Cardiac muscle cell (in vitro differentiated cells and primary cell): ENCODE measurements around the gene SIGLEC9. TPM values are rescaled to one million over a fixed set of nuclear protein-coding genes. Genes with fewer than 3 reads are reported as not detected.

Experiments
- DNase-seq, 2 donors: peaks; one replicate each; pipeline versions ENCODE4 v3.0.0 to v3.0.0-alpha.2; 2010 to 2017; ENCODE audit warnings: low read depth in 1 of 2, low spot score in 1 of 2
- H3K27ac ChIP-seq: fragments of 200-600 bp; sonication (generic); 2 replicates; pipeline ENCODE4 v1.5.1; 2016
- H3K27me3 ChIP-seq: fragments of 200-600 bp; sonication (generic); 2 replicates; pipeline ENCODE4 v1.6.0; 2016; ENCODE audit warnings: control low read depth
- H3K36me3 ChIP-seq: fragments of 200-600 bp; sonication (generic); 2 replicates; pipeline ENCODE4 v1.5.1; 2016; ENCODE audit warnings: control low read depth
- H3K4me1 ChIP-seq: fragments of 200-600 bp; sonication (generic); 2 replicates; pipeline ENCODE4 v1.8.1; 2017; ENCODE audit warnings: low read depth, mild to moderate bottlenecking, mixed run types
- H3K4me3 ChIP-seq: fragments of 200-600 bp; sonication (generic); 2 replicates; pipeline ENCODE4 v1.5.1; 2016; ENCODE audit warnings: mild to moderate bottlenecking
- H3K9me3 ChIP-seq: fragments of 200-600 bp; sonication (generic); 2 replicates; pipeline ENCODE4 v1.5.1; 2017; ENCODE audit warnings: low read depth, mild to moderate bottlenecking, control low read depth
- polyA plus RNA-seq: library from polyadenylated mRNA; unstranded; fragments of >200 nt; fragmentation: Nextera tagmentation; extraction: Ambion mirVana; gene quantifications from 2 replicates; pipeline ENCODE4 v1.2.1, GENCODE V29; 2016
- total RNA-seq: library from RNA; depleted of rRNA; stranded (reverse); fragments of >200 nt; gene quantifications from 2 replicates; pipeline ENCODE4 v1.2.3, GENCODE V29; 2016
- TF ChIP-seq, protein P1 (sequence below): IDR thresholded peaks from 2 replicates; pipeline ENCODE4 v1.5.1; 2012; ENCODE audit warnings: low read depth, mild to moderate bottlenecking, low read length

Gene SIGLEC9
- total and polyA plus RNA-seq, 2 experiments from 2014 or later = not detected

DNA sequence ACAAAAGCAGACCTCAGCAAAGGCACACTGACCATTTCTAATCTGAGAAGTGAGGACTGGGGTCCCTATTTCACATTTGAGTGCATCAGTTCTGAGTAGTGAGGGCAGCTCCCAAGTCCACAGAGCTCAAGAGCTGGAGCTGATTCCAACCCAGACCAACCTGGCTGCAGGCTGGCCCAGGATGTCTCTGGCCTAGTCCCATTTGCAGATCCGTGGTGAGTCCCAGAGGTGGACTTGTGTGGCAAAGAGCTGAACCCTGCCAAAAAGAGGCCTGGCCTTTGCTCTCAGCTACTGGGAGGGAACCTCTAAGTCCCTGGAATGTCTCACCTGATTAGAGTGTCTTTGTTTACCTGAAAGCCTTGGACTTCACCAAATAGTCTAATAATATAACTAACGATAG is 32.0 kb downstream of the SIGLEC9 start:
- TF ChIP-seq, protein P1, sequence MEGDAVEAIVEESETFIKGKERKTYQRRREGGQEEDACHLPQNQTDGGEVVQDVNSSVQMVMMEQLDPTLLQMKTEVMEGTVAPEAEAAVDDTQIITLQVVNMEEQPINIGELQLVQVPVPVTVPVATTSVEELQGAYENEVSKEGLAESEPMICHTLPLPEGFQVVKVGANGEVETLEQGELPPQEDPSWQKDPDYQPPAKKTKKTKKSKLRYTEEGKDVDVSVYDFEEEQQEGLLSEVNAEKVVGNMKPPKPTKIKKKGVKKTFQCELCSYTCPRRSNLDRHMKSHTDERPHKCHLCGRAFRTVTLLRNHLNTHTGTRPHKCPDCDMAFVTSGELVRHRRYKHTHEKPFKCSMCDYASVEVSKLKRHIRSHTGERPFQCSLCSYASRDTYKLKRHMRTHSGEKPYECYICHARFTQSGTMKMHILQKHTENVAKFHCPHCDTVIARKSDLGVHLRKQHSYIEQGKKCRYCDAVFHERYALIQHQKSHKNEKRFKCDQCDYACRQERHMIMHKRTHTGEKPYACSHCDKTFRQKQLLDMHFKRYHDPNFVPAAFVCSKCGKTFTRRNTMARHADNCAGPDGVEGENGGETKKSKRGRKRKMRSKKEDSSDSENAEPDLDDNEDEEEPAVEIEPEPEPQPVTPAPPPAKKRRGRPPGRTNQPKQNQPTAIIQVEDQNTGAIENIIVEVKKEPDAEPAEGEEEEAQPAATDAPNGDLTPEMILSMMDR = no peak
- no peaks in the 10 kb centered on the region for H3K27me3 ChIP-seq
- DNase-seq = no peak
- H3K36me3 ChIP-seq = no peaks in the 10 kb centered on the region
- H3K4me3 ChIP-seq = no peak overlapping the region
- H3K4me1 ChIP-seq = no peaks in the 10 kb centered on the region
- no peak overlapping the region for H3K27ac ChIP-seq
- no peaks in the 10 kb centered on the region for H3K9me3 ChIP-seq

DNA sequence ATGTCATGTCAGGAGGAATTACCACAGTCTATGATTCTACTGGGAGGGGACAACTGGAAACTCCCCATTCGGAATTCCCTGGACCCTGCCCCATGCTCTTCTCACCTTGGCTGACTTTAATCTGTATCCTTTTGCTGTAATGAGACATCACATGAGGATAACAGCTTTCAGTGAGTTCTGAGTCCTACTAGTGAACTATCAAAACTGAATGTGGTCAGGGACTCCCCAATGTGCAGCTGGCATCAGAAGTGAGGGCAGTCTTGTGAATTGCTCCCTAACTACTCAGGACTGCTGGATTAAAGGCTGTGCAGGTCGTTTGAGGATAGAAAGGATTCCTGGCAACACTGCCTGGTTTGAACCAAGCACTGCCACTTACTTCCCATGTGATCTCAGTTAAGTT is 32.6 kb downstream of the SIGLEC9 start:
- TF ChIP-seq, protein P1 = no peak
- Histone ChIP-seq H3K4me3 (no peak overlapping the region), H3K9me3 (no peaks in the 10 kb centered on the region), H3K27ac (no peak overlapping the region), H3K4me1 (no peaks in the 10 kb centered on the region), H3K27me3 (no peaks in the 10 kb centered on the region), H3K36me3 (no peaks in the 10 kb centered on the region)
- DNase-seq = no peak

DNA sequence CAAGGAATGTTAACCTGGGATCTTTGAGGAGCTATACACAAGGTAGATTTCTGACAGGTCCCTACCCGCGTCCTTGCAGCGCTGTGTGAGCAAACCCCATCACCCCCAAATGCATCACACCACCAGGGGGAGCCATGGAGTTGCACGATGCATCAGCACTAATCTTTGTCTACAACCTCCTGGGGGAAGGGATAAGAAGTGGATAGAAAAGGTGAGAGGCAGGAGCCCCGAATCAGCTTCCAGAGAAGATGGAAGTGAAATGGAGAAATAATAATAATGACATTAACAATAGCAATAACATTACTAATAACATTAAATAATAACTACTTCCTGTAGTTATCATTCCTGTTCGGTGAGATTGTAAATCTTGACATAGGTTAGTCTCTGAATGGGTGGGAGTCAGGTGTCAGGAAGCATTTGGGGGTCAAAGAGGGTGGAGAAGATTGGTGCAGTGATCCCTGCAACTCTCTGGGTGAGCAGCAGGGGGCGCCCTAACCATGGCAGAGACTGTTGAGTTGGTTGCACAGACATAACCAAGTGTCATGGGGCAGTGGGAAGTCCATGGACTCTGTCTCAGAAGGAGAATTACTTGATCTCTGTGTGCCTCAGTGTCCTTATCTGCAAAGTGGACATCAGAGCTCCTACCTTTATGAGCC is 33.9 kb downstream of the SIGLEC9 start:
- TF ChIP-seq, protein P1 = peak; percentile 68
- no peaks in the 10 kb centered on the region for H3K27me3 ChIP-seq
- H3K27ac ChIP-seq = no peak overlapping the region
- no peaks in the 10 kb centered on the region for H3K4me1 ChIP-seq
- DNase-seq = peak; percentile 47
- no peaks in the 10 kb centered on the region for H3K9me3 ChIP-seq
- no peak overlapping the region for H3K4me3 ChIP-seq
- no peaks in the 10 kb centered on the region for H3K36me3 ChIP-seq

DNA sequence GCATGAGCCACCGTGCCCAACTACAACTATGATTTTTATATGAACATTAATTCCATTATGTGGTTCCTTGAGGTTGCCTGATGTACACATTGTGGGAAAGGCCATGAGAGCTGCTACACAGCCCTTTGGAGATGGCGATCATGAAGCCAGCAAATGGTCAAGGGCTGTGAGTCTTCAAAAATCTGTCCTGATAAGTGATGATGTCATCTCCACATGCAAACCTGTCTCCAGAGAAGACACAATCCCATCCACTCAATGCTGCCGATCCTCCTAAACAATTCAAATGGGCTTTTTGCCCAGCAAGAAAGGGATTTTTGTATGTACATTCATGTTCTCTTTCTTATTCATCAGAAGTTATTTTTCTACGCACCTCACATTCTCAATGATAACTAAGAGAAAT is 35.0 kb downstream of the SIGLEC9 start:
- no peaks in the 10 kb centered on the region for H3K27me3 ChIP-seq
- H3K27ac ChIP-seq = no peak overlapping the region
- TF ChIP-seq, protein P1 = no peak
- DNase-seq = no peak
- H3K4me1 ChIP-seq = no peaks in the 10 kb centered on the region
- H3K4me3 ChIP-seq = no peak overlapping the region
- H3K9me3 ChIP-seq = no peaks in the 10 kb centered on the region
- no peaks in the 10 kb centered on the region for H3K36me3 ChIP-seq

DNA sequence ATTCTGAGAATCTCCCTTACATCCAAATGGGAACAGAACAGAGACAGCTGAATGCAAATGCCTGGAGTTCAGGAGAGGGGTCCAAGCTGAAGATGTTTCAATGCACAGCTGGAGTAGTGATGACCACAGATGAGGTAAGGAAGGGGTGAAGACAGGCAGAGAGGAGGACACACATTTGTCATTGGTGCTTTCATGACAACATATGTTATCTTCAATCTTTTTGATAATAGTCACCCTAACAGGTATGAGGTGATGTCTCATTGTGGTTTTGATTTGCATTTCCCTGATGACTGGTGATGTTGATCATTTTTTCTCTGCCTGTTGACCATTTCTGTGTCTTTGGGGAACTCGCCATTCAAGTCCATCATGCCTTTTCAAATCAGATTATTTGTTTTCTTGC is 36.6 kb downstream of the SIGLEC9 start:
- Histone ChIP-seq H3K27ac (no peak overlapping the region), H3K27me3 (no peaks in the 10 kb centered on the region), H3K4me1 (no peaks in the 10 kb centered on the region), H3K36me3 (no peaks in the 10 kb centered on the region), H3K4me3 (no peak overlapping the region), H3K9me3 (no peaks in the 10 kb centered on the region)
- TF ChIP-seq, protein P1 = no peak
- DNase-seq = no peak
